Esophagus muscularis mucosa (tissue), 3 donors: ENCODE data around the gene RAMP1.

Source experiments
- POLR2A ChIP-seq: fragments of 450-650 bp; IDR thresholded peaks from one replicate; pipeline ENCODE4 v1.6.1; 2017; ENCODE audit warnings: antibody characterized with exemption, moderate library complexity, mild to moderate bottlenecking, low read depth
- POLR2AphosphoS5 ChIP-seq, 2 donors: sonication (generic); formaldehyde crosslinking; IDR thresholded peaks; one replicate each; pipeline ENCODE4 v1.6.1; 2017; ENCODE audit warnings: antibody characterized with exemption in 2 of 2
- TF ChIP-seq, protein P1 (sequence below), 3 experiments: fragments of 200-600 bp in 2 of 3; fragments of 450-650 bp in 1 of 3; sonication (generic) in 2 of 3; IDR thresholded peaks; one replicate each; pipeline ENCODE4 v1.5.1; 2017 to 2019; ENCODE audit warnings: antibody characterized with exemption in 3 of 3, mild to moderate bottlenecking in 2 of 3, moderate library complexity in 1 of 3

DNA sequence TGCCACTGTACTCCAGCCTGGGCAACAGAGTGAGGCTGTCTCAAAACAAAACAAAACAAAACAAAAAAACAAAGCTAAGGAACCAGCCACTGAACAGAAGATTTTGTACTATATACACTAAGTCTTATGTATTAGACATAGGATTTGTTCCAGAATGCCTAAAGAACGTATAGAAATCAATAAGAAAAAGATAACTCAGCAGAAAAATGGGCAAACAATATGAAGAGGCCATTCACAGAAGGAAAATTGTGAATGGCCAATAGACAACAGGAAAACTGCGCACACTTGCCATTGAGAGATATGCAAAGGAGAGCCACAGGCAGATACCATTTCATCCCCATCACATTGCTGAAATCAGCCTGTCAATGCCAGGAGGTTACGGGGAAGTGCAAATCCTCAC is 92.5 kb downstream of the RAMP1 start:
- TF ChIP-seq, protein P1, sequence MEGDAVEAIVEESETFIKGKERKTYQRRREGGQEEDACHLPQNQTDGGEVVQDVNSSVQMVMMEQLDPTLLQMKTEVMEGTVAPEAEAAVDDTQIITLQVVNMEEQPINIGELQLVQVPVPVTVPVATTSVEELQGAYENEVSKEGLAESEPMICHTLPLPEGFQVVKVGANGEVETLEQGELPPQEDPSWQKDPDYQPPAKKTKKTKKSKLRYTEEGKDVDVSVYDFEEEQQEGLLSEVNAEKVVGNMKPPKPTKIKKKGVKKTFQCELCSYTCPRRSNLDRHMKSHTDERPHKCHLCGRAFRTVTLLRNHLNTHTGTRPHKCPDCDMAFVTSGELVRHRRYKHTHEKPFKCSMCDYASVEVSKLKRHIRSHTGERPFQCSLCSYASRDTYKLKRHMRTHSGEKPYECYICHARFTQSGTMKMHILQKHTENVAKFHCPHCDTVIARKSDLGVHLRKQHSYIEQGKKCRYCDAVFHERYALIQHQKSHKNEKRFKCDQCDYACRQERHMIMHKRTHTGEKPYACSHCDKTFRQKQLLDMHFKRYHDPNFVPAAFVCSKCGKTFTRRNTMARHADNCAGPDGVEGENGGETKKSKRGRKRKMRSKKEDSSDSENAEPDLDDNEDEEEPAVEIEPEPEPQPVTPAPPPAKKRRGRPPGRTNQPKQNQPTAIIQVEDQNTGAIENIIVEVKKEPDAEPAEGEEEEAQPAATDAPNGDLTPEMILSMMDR (IDR thresholded peaks at IDR 0.05): no peak
- no peak for TF ChIP-seq POLR2A
- no peak for TF ChIP-seq POLR2AphosphoS5 (IDR thresholded peaks at IDR 0.05)
